ENCODE measurements around the gene SRSF9.

DNA sequence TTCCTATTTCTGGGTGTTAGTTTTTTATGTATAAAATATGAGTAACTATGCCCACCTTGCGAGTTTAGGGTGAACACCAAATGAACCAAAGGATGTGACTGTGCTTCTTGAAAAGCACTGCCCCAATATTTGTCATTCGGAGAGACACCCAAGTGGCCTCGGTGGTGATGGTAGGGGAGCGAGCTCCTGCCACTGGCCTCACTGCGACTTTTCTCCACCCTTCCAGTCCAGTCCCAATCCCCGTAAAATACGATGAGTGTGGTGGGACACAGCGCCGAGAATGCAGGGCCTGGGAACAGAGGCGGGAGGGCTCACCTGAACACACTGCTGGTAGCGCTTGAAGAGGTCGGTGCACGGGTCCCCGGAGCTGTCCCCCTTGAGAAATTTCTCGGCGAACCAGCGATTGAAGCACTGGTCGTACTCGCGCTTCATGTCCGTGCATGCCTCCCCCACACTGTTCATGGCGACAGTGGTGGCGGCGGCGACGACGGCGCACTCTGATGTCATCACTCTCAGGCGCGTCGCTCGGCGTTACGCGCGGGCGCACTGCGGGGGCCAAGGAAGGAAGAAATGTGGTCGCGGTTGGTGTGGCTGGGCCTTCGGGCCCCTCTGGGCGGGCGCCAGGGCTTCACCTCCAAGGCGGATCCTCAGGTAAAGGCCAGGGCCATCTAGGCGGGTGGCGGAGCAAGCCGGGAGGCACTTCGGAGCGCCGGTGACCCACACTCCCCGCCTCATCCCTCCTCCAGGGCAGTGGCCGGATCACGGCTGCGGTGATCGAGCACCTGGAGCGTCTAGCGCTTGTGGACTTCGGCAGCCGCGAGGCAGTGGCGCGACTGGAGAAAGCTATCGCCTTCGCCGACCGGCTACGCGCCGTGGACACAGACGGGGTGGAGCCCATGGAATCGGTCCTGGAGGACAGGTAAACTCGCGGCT, 23.4 kb downstream of the SRSF9 start, which contains the start of the genes GATC and TRIAP1:
- TF ChIP-seq, protein P1, sequence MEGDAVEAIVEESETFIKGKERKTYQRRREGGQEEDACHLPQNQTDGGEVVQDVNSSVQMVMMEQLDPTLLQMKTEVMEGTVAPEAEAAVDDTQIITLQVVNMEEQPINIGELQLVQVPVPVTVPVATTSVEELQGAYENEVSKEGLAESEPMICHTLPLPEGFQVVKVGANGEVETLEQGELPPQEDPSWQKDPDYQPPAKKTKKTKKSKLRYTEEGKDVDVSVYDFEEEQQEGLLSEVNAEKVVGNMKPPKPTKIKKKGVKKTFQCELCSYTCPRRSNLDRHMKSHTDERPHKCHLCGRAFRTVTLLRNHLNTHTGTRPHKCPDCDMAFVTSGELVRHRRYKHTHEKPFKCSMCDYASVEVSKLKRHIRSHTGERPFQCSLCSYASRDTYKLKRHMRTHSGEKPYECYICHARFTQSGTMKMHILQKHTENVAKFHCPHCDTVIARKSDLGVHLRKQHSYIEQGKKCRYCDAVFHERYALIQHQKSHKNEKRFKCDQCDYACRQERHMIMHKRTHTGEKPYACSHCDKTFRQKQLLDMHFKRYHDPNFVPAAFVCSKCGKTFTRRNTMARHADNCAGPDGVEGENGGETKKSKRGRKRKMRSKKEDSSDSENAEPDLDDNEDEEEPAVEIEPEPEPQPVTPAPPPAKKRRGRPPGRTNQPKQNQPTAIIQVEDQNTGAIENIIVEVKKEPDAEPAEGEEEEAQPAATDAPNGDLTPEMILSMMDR (IDR thresholded peaks at IDR 0.05) = peak in 2 of 4 experiments; percentile 31 to 43
- peak; percentile 58 for TF ChIP-seq POLR2A (IDR thresholded peaks at IDR 0.05)
